Measurements from ENCODE around the gene TNK2.

TNK2 gene

GRCh38 chr3:195823999-195824398 is 84.4 kb downstream of the TNK2 start:
- DNase-seq, result no peak
- H3K27me3 ChIP-seq, result no peaks in the 10 kb centered on the region

DNA sequence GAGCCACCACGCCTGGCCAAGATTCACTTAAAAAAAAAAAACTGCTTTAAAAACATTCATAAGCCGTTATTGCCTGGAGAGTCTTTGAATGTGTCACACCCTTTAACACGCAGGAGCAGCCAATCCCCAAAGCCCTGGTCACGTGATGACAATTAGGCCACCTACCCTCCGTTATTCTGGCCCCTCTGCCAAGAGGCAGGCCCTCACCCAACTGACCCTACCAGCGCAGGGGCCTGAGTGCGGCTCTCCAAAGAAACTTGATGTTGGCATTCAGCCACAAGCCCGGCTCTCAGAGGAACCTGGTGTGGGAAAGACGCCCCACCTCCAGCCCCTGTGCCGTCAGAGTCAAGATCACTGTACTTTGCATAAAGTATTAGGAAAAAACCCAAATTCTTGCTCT is 85.1 kb downstream of the TNK2 start:
- Histone ChIP-seq H3K27me3 (no peaks in the 10 kb centered on the region), H3K4me3 (ENCODE audit: low read depth, low read length) (no peak overlapping the region), H3K9me3 (no peaks in the 10 kb centered on the region), H3K4me1 (no peaks in the 10 kb centered on the region; the same call in 1 of the 2 replicates), H3K36me3 (no peaks in the 10 kb centered on the region)
- TF ChIP-seq CTCF (IDR thresholded peaks at IDR 0.05; ENCODE audit: low read depth, low read length), result no peak
- no peak for DNase-seq

More at GRCh38 chr3:195823999-195824398, 84.4 kb downstream of the TNK2 start:
- Histone ChIP-seq H3K9me3 (no peaks in the 10 kb centered on the region), H3K4me1 (no peaks in the 10 kb centered on the region; the same call in 1 of the 2 replicates), H3K4me3 (ENCODE audit: low read depth, low read length) (no peak overlapping the region), H3K36me3 (no peaks in the 10 kb centered on the region)
- no peak for TF ChIP-seq CTCF (IDR thresholded peaks at IDR 0.05; ENCODE audit: low read depth, low read length)

DNA sequence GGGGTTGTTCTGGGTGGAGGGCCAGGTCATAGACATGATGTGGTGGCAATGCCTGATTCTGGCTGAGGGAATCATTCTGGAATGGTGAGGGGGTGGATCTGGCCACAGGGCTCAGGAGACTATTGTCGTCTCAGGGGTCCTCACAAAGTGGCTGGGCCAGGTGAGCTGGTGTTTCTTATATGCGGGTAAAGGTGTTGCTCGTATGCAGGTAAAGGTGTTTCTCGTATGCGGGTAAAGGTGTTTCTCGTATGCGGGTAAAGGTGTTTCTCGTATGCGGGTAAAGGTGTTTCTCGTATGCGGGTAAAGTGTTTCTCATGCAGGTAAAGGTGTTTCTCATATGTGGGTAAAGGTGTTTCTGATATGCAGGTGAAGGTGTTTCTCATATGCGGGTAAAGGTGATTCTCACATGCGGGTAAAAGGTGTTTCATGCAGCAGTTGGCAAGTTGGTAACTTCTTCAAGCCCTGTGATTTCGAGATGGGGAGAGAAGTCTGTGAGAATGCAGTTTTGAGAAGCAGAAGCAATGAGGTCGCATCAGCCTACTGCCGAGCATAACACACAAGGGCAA is 86.1 kb downstream of the TNK2 start:
- TF ChIP-seq CTCF (IDR thresholded peaks at IDR 0.05; ENCODE audit: low read depth, low read length), result no peak
- no peak for DNase-seq
- Histone ChIP-seq H3K9me3 (no peaks in the 10 kb centered on the region), H3K4me3 (ENCODE audit: low read depth, low read length) (no peak overlapping the region), H3K36me3 (no peaks in the 10 kb centered on the region), H3K27me3 (no peaks in the 10 kb centered on the region), H3K4me1 (no peaks in the 10 kb centered on the region; the same call in 1 of the 2 replicates)

DNA sequence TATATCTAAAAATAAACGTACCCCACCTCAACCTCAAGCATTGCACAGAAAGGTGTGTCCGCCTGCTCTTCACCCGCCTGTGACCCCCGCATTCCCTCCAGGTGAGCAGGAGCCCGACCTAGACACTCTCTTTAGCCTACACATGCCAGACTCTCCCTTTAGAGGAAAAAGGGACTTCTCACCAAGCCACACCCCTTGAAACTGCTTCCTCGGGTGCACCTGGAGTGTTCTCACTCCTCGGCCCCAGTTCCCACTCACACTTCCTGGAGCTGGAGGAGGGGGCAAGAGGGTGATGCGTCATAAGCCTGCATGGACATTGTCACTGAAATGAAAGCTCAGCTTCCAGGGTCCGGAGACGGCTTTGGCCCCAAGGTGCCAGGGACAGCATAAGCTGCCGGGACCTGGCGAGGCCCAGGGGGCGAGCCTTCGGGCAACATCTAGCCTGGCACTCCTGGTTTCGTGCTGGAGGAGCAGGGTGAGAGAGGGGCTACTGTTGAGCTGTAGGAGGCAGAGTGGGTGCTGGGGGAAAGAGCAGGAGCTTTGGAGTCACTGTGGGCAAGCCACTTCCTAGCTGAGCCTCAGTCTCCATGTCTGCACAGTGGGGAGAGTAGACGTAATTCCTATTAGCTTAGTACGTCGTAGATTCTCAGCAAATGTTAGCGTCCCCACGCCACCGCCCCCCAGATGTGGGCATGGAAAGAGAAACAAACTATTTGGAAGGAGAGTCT is 86.8 kb downstream of the TNK2 start:
- Histone ChIP-seq H3K4me3 (ENCODE audit: low read depth, low read length) (no peak overlapping the region), H3K4me1 (no peaks in the 10 kb centered on the region; the same call in 1 of the 2 replicates), H3K9me3 (no peaks in the 10 kb centered on the region), H3K36me3 (no peaks in the 10 kb centered on the region), H3K27me3 (no peaks in the 10 kb centered on the region)
- no peak for DNase-seq
- TF ChIP-seq CTCF (IDR thresholded peaks at IDR 0.05; ENCODE audit: low read depth, low read length), result no peak

GRCh38 chr3:195820901-195821300 is 87.5 kb downstream of the TNK2 start:
- Histone ChIP-seq H3K4me1 (no peaks in the 10 kb centered on the region; the same call in 1 of the 2 replicates), H3K27me3 (no peaks in the 10 kb centered on the region), H3K36me3 (no peaks in the 10 kb centered on the region), H3K9me3 (no peaks in the 10 kb centered on the region), H3K4me3 (ENCODE audit: low read depth, low read length) (no peak overlapping the region)
- DNase-seq, result no peak
- TF ChIP-seq CTCF (IDR thresholded peaks at IDR 0.05; ENCODE audit: low read depth, low read length), result no peak

GRCh38 chr3:195820186-195820585 is 88.2 kb downstream of the TNK2 start:
- H3K36me3 ChIP-seq, result no peaks in the 10 kb centered on the region
- H3K27me3 ChIP-seq, result no peaks in the 10 kb centered on the region
- no peaks in the 10 kb centered on the region for H3K9me3 ChIP-seq
- H3K4me1 ChIP-seq, result no peaks in the 10 kb centered on the region; the same call in 1 of the 2 replicates
- TF ChIP-seq CTCF (IDR thresholded peaks at IDR 0.05; ENCODE audit: low read depth, low read length), result no peak
- no peak for DNase-seq
- no peak overlapping the region for H3K4me3 ChIP-seq (ENCODE audit: low read depth, low read length)
